HepG2 (cell line): ENCODE measurements around the gene ZNF581. TPM values are rescaled to one million over a fixed set of nuclear protein-coding genes. Genes with fewer than 3 reads are reported as not detected.

Experiments used
- BATF2 ChIP-seq: sonication (generic); formaldehyde crosslinking; IDR thresholded peaks from 2 replicates; pipeline ENCODE4 v1.8.0; 2022; ENCODE audit warnings: mild to moderate bottlenecking, missing genetic modification reagents, moderate library complexity
- GMEB1 ChIP-seq: sonication (generic); formaldehyde crosslinking; IDR thresholded peaks from 2 replicates; pipeline ENCODE4 v1.5.1; 2020; ENCODE audit warnings: missing genetic modification reagents, mild to moderate bottlenecking, borderline replicate concordance
- KDM4B ChIP-seq: sonication (generic); formaldehyde crosslinking; IDR thresholded peaks from 2 replicates; pipeline ENCODE4 v1.4.0; 2020; ENCODE audit warnings: missing genetic modification reagents
- KMT2A ChIP-seq: sonication (generic); formaldehyde crosslinking; IDR thresholded peaks from 2 replicates; pipeline ENCODE4 v1.4.0; 2020; ENCODE audit warnings: missing genetic modification reagents
- MIXL1 ChIP-seq: IDR thresholded peaks from 2 replicates; pipeline ENCODE4 v1.6.1; 2016
- PHF20 ChIP-seq: sonication (generic); formaldehyde crosslinking; IDR thresholded peaks from 2 replicates; pipeline ENCODE4 v1.5.0; 2020; ENCODE audit warnings: mild to moderate bottlenecking, missing genetic modification reagents
- PRDM10 ChIP-seq: sonication (generic); formaldehyde crosslinking; IDR thresholded peaks from 2 replicates; pipeline ENCODE4 v1.4.0; 2020; ENCODE audit warnings: low read depth, missing genetic modification reagents
- RAD21 ChIP-seq: fragments of 450-650 bp; formaldehyde crosslinking; IDR thresholded peaks from 2 replicates; pipeline ENCODE4 v1.5.0; 2020; ENCODE audit warnings: mild to moderate bottlenecking
- RBFOX2 ChIP-seq: fragments of 200-400 bp; formaldehyde crosslinking; IDR thresholded peaks from 2 replicates; pipeline ENCODE4 v1.6.1; 2017; ENCODE audit warnings: low read depth, mild to moderate bottlenecking, low read length
- SIN3B ChIP-seq: fragments of 150-350 bp; IDR thresholded peaks from 2 replicates; pipeline ENCODE4 v1.6.1; 2014; ENCODE audit warnings: low read length
- SRY ChIP-seq: sonication (generic); formaldehyde crosslinking; IDR thresholded peaks from 2 replicates; pipeline ENCODE4 v1.8.0; 2022; ENCODE audit warnings: mild to moderate bottlenecking, missing genetic modification reagents
- TBL1XR1 ChIP-seq: fragments of 150-350 bp; IDR thresholded peaks from 2 replicates; pipeline ENCODE4 v1.6.1; 2014; ENCODE audit warnings: borderline replicate concordance, low read length; ENCODE audit not compliant: partially characterized antibody
- ZFP36L1 ChIP-seq: sonication (generic); formaldehyde crosslinking; IDR thresholded peaks from 2 replicates; pipeline ENCODE4 v1.8.0; 2022; ENCODE audit warnings: mild to moderate bottlenecking, missing genetic modification reagents, moderate library complexity
- ZNF138 ChIP-seq: sonication (generic); formaldehyde crosslinking; IDR thresholded peaks from 2 replicates; pipeline ENCODE4 v1.5.0; 2020; ENCODE audit warnings: mild to moderate bottlenecking, low read depth, missing genetic modification reagents
- ZNF335 ChIP-seq: sonication (generic); formaldehyde crosslinking; IDR thresholded peaks from 2 replicates; pipeline ENCODE4 v1.4.0; 2020; ENCODE audit warnings: missing genetic modification reagents
- ZNF441 ChIP-seq: sonication (generic); formaldehyde crosslinking; IDR thresholded peaks from 2 replicates; pipeline ENCODE4 v1.7.0; 2021; ENCODE audit warnings: missing genetic modification reagents, borderline replicate concordance
- ZNF484 ChIP-seq: sonication (generic); formaldehyde crosslinking; IDR thresholded peaks from 2 replicates; pipeline ENCODE4 v1.5.1; 2020; ENCODE audit warnings: mild to moderate bottlenecking, low read depth, missing genetic modification reagents, borderline replicate concordance
- polyA plus RNA-seq, 8 experiments: library from polyadenylated mRNA; depleted of rRNA in 3 of 8; stranded (reverse) in 7 of 8; unstranded in 1 of 8; fragments of >200 nt; fragmentation: Illumina TruSeq in 4 of 8; extraction: Trizol in 4 of 8; gene quantifications; 2 replicates each; pipeline versions ENCODE4 v1.2.1 to v1.2.3, GENCODE V29; 2011 to 2016; ENCODE audit warnings: low read depth in 4 of 8, missing spikeins in 1 of 8, mixed read lengths in 1 of 8; ENCODE audit not compliant: insufficient read depth in 1 of 8
- total RNA-seq, 5 experiments: library from RNA; depleted of rRNA; stranded (reverse); fragments of >200 nt; fragmentation: Illumina TruSeq; extraction: Trizol; gene quantifications; 2 replicates each; pipeline ENCODE4 v1.2.3, GENCODE V29; 2016; ENCODE audit warnings: low read depth in 1 of 5
- TF ChIP-seq, protein P1 (sequence below): sonication (generic); formaldehyde crosslinking; IDR thresholded peaks from 2 replicates; pipeline ENCODE4 v1.4.0; 2020; ENCODE audit warnings: mild to moderate bottlenecking, missing genetic modification reagents
- TF ChIP-seq, protein P2 (sequence below): sonication (generic); formaldehyde crosslinking; IDR thresholded peaks from 2 replicates; pipeline ENCODE4 v1.4.0; 2020; ENCODE audit warnings: missing genetic modification reagents

The ZNF581 gene
- total and polyA plus RNA-seq, 2 of the 13 experiments (the other 11 are each of a cell fraction or from before 2014, with no cell fraction given) = 19.6 to 49.5 TPM

GRCh38 chr19:55643003-55643886, at the start of gene ZNF581 (continued):
- TF ChIP-seq PRDM10 (CRISPR knock-in tag) = peak; percentile 53; the same call in 1 of the 2 replicates
- TF ChIP-seq ZFP36L1 (CRISPR knock-in tag) = no peak
- peak; percentile 82 for TF ChIP-seq PHF20
- no peak for TF ChIP-seq ZNF484 (CRISPR knock-in tag)
- 0 out of 2 replicates have a peak, but pooled peaks have one; percentile 23 for TF ChIP-seq ZNF441
- no peak for TF ChIP-seq KDM4B (CRISPR knock-in tag)
- peak; percentile 9 for TF ChIP-seq SRY (CRISPR knock-in tag)
- TF ChIP-seq KMT2A (CRISPR knock-in tag) = 0 out of 2 replicates have a peak, but pooled peaks have one; percentile 61
- TF ChIP-seq RBFOX2 = peak; percentile 63
- peak; percentile 65; the same call in 1 of the 2 replicates for TF ChIP-seq ZNF335 (CRISPR knock-in tag)
- TF ChIP-seq SIN3B = peak; percentile 91
- TF ChIP-seq ZNF138 = no peak
- TF ChIP-seq TBL1XR1 = peak; percentile 34
- TF ChIP-seq MIXL1 (CRISPR knock-in tag) = 0 out of 2 replicates have a peak, but pooled peaks have one; percentile 36
- TF ChIP-seq BATF2 = peak; percentile 82; the same call in 1 of the 2 replicates
- TF ChIP-seq, protein P1, sequence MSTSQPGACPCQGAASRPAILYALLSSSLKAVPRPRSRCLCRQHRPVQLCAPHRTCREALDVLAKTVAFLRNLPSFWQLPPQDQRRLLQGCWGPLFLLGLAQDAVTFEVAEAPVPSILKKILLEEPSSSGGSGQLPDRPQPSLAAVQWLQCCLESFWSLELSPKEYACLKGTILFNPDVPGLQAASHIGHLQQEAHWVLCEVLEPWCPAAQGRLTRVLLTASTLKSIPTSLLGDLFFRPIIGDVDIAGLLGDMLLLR (CRISPR knock-in tag) = no peak; the same call in 1 of the 2 replicates
- TF ChIP-seq GMEB1 = peak; percentile 74
- no peak for TF ChIP-seq RAD21
- TF ChIP-seq, protein P2, sequence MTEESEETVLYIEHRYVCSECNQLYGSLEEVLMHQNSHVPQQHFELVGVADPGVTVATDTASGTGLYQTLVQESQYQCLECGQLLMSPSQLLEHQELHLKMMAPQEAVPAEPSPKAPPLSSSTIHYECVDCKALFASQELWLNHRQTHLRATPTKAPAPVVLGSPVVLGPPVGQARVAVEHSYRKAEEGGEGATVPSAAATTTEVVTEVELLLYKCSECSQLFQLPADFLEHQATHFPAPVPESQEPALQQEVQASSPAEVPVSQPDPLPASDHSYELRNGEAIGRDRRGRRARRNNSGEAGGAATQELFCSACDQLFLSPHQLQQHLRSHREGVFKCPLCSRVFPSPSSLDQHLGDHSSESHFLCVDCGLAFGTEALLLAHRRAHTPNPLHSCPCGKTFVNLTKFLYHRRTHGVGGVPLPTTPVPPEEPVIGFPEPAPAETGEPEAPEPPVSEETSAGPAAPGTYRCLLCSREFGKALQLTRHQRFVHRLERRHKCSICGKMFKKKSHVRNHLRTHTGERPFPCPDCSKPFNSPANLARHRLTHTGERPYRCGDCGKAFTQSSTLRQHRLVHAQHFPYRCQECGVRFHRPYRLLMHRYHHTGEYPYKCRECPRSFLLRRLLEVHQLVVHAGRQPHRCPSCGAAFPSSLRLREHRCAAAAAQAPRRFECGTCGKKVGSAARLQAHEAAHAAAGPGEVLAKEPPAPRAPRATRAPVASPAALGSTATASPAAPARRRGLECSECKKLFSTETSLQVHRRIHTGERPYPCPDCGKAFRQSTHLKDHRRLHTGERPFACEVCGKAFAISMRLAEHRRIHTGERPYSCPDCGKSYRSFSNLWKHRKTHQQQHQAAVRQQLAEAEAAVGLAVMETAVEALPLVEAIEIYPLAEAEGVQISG (CRISPR knock-in tag) = peak; percentile 90
